IPS DF 6.9 (cell line): ENCODE data around the gene PYGO2.
"Not testable (repeated sequence)": the region's sequence is repeated elsewhere in the genome, so short reads cannot be mapped to it uniquely, and the experiment has no call there.

Experiments
- DNase-seq: peaks from one replicate; pipeline ENCODE4 v3.0.0-alpha.2; 2013; ENCODE audit warnings: low read depth, low spot score
- H3K27ac ChIP-seq: one replicate; pipeline ENCODE4 v1.5.1; 2013; ENCODE audit warnings: low read length, control low read depth
- H3K27me3 ChIP-seq: 2 replicates; pipeline ENCODE4 v1.6.1; 2013; ENCODE audit warnings: mild to moderate bottlenecking, low read length; ENCODE audit not compliant: control insufficient read depth, insufficient read depth
- H3K36me3 ChIP-seq: 2 replicates; pipeline ENCODE4 v1.6.1; 2013; ENCODE audit warnings: low read length; ENCODE audit not compliant: control insufficient read depth, insufficient read depth
- H3K4me1 ChIP-seq: 2 replicates; pipeline ENCODE4 v1.6.1; 2013; ENCODE audit warnings: low read length; ENCODE audit not compliant: control insufficient read depth, insufficient read depth
- H3K4me3 ChIP-seq: 2 replicates; pipeline ENCODE4 v1.5.1; 2013; ENCODE audit warnings: mild to moderate bottlenecking, low read length
- H3K9me3 ChIP-seq: 2 replicates; pipeline ENCODE4 v1.6.1; 2013; ENCODE audit warnings: low read length, inconsistent platforms; ENCODE audit not compliant: control insufficient read depth, insufficient read depth
- WGBS: extraction: QIAGEN DNeasy Blood & Tissue Kit; methylation state at CpG from one replicate; pipeline ENCODE4 v1.1.7; 2013; ENCODE audit warnings: mixed read lengths, missing lambda C conversion rate; ENCODE audit not compliant: insufficient read length, insufficient coverage; 5-methylcytosine and 5-hydroxymethylcytosine counted together

Gene PYGO2

DNA sequence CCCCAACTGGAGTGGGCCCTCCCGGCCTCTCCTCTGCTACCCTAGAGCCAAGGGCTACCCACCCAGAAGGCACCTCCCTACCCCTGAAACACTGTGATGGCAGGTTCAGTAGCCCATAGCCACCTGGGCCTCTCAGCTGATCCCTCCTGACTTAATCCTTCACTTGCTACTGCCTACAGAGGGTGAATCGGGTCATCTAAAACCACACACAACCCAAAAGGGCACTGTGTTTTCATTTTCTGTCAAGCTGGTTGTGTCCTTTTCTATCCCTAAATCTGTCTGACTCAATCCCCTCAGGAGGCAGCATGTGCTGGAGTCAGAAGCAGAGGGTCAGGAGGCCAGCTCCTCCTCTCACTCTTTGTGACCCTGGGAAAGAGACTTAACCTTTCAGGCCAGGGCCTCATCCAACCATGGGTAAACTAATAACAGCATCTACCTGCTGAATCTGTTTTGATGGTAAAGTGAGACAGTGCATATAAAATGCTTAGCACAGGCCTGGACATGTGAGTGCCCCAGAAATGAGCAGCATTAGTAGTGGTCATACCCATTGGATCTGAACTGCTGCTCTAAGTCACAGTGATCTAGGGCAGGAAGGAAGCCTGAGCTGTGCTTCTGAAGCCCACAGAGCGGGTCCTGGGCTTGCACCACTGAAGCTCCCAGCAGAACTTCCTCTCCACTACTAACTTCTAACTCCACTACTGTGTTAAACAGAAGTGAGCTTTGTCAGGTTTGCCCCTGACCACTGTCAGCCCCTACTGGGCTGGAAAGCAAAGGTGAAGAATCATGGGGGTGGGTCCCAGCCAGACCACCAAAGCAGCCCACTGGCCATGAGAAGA, 36.0 kb downstream of the PYGO2 start:
- no peaks in the 10 kb centered on the region for H3K4me1 ChIP-seq
- H3K27ac ChIP-seq = no peak overlapping the region
- H3K9me3 ChIP-seq = no peaks in the 10 kb centered on the region
- H3K36me3 ChIP-seq = peaks cover 5% of the 10 kb centered on the region; the same call in 1 of the 2 replicates
- no peak for DNase-seq
- H3K27me3 ChIP-seq = no peaks in the 10 kb centered on the region
- no CpG with 5 or more reads among the region's 3 CpGs for WGBS
- no peak overlapping the region; the same call in 1 of the 2 replicates for H3K4me3 ChIP-seq

- Histone ChIP-seq H3K4me1 (no peaks in the 10 kb centered on the region), H3K27ac (no peak overlapping the region), H3K36me3 (peaks cover 5% of the 10 kb centered on the region; the same call in 1 of the 2 replicates), H3K27me3 (no peaks in the 10 kb centered on the region), H3K9me3 (no peaks in the 10 kb centered on the region), H3K4me3 (no peak overlapping the region)
- WGBS = no CpG with 5 or more reads among the region's 3 CpGs
- DNase-seq = no peak
Measured at GRCh38 chr1:154923695-154924094, 37.9 kb downstream of the PYGO2 start.

GRCh38 chr1:154913273-154913672, 48.3 kb downstream of the PYGO2 start:
- H3K36me3 ChIP-seq = no peaks in the 10 kb centered on the region
- H3K27me3 ChIP-seq = no peaks in the 10 kb centered on the region
- no peak overlapping the region for H3K4me3 ChIP-seq
- no peaks in the 10 kb centered on the region for H3K4me1 ChIP-seq
- no peak overlapping the region for H3K27ac ChIP-seq
- H3K9me3 ChIP-seq = no peaks in the 10 kb centered on the region; the same call in 1 of the 2 replicates
- DNase-seq = no peak
- WGBS = no CpG with 5 or more reads among the region's 3 CpGs

DNA sequence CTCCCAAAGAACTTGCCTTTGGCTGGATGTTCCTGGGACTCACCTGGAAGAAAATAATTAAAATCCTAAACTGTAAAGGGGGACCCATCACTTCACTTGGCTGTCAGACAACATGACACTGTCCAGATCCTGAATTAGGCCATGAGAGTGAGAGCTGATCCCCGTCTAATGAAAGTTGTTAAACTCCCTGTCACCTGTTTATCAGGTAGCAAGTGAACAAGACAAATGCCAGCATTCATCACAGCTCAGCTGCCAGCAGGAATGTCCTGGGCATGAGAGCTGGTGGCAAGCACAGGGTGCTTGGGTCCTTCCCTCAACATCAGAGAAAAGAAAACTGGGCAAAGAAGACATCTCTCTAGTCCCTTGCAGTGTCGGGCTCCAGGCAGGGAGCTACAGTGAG, 48.8 kb downstream of the PYGO2 start:
- no CpG with 5 or more reads among the region's 2 CpGs for WGBS

DNA sequence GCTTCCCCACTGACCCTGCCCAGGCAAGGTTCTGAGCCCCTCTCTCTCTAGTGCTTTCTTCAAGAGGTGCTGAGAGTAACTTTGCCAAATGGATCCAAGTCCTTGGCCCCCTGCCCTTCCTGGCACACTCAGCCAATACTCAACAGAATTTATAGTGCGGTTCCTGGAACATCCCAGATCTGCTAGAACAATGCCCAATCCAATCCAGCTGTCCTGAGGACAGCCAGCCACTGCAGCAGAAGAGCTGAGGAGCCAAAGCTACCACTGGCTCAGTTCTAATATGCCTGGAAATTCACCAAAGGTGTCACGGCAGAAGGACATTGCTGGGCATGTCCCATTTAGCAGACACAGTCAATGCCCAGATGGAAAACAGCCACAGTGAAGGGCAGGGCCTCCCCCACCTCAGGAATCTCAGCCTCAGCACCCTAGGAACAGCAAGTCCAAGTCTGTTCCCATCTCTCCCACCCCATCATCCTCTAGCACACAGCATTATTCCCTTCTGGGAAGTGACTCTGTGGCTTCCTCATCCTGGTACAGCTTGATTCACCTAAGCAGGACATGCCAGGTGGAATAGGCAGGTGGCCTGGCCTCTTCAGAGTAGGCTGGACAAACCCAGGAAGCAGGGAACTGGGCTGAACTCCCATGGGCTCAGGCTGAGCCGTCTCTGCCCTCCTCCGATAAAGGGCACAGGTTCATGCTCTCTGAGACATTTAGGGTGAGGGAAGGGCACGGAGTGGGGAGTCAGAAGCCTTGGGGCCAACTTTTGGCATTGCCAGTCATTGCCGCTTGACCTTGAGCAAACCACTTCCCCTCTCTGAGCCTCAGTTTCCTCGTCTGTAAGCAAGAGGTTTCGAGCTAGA, 49.7 kb downstream of the PYGO2 start:
- Histone ChIP-seq H3K36me3 (no peaks in the 10 kb centered on the region), H3K9me3 (no peaks in the 10 kb centered on the region; the same call in 1 of the 2 replicates), H3K4me1 (no peaks in the 10 kb centered on the region), H3K27ac (no peak overlapping the region), H3K4me3 (no peak overlapping the region), H3K27me3 (no peaks in the 10 kb centered on the region)
- WGBS = no CpG with 5 or more reads among the region's 8 CpGs
- DNase-seq = no peak

More for the DNA sequence above, 48.8 kb downstream of the PYGO2 start:
- Histone ChIP-seq H3K27me3 (no peaks in the 10 kb centered on the region), H3K4me3 (no peak overlapping the region), H3K9me3 (no peaks in the 10 kb centered on the region; the same call in 1 of the 2 replicates), H3K36me3 (no peaks in the 10 kb centered on the region), H3K27ac (no peak overlapping the region), H3K4me1 (no peaks in the 10 kb centered on the region)
- no peak for DNase-seq

- H3K4me3 ChIP-seq = no peak overlapping the region
- no peaks in the 10 kb centered on the region; the same call in 1 of the 2 replicates for H3K9me3 ChIP-seq
- H3K36me3 ChIP-seq = no peaks in the 10 kb centered on the region
- H3K27ac ChIP-seq = no peak overlapping the region
- DNase-seq = no peak
- H3K4me1 ChIP-seq = no peaks in the 10 kb centered on the region
- H3K27me3 ChIP-seq = no peaks in the 10 kb centered on the region
- no CpG with 5 or more reads among the region's 5 CpGs for WGBS
Measured at GRCh38 chr1:154910851-154911250, 50.7 kb downstream of the PYGO2 start.

DNA sequence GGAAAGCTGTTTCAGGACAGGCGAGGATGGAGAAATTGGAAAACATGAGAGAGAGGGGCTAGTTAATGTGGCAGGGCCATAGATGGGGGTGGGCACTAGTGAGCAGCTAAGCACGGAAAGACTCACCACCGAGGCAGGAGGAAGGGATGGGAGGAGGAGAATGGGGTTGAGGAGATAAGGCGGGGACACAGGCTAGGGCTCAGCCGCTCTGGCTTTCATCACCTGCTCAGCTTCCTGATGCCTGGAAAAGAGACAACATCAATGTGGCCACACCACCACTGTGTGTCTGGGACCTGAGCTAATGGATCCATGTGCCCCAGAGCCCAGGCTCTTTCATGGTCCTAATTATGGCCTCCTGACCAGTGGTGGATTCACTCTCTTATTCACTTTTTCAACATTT, 52.6 kb downstream of the PYGO2 start:
- Histone ChIP-seq H3K36me3 (no peaks in the 10 kb centered on the region), H3K4me3 (no peak overlapping the region), H3K27ac (no peak overlapping the region), H3K9me3 (no peaks in the 10 kb centered on the region; the same call in 1 of the 2 replicates), H3K27me3 (no peaks in the 10 kb centered on the region), H3K4me1 (no peaks in the 10 kb centered on the region)
- no peak for DNase-seq
- WGBS = no CpG with 5 or more reads among the region's 5 CpGs

- no CpG with 5 or more reads among the region's 3 CpGs for WGBS
- H3K36me3 ChIP-seq, H3K4me3 ChIP-seq, DNase-seq, H3K9me3 ChIP-seq, H3K27me3 ChIP-seq, H3K4me1 ChIP-seq, H3K27ac ChIP-seq: not testable (repeated sequence)
Measured at GRCh38 chr1:154908129-154908528, 53.5 kb downstream of the PYGO2 start.
